H1 (cell line): ENCODE measurements around the gene PACC1. TPM values are rescaled to one million over a fixed set of nuclear protein-coding genes. Genes with fewer than 3 reads are reported as not detected.
A peak's percentile ranks its signal among the peaks of the same experiment; 100 is the strongest.

Source experiments
- BACH1 ChIP-seq: IDR thresholded peaks from 2 replicates; pipeline ENCODE4 v1.6.1; 2012; ENCODE audit warnings: low read length, improper control_type of control experiment
- CHD7 ChIP-seq: fragments of 300-600 bp; sonication (generic); IDR thresholded peaks from 2 replicates; pipeline ENCODE4 v1.7.1; 2012; ENCODE audit warnings: low read length, moderate library complexity, mild to moderate bottlenecking, inconsistent platforms; ENCODE audit not compliant: insufficient replicate concordance
- POLR2A ChIP-seq, 2 experiments: IDR thresholded peaks; 1 replicate in 1 of 2; 2 replicates in 1 of 2; pipeline ENCODE4 v1.6.1; 2011; ENCODE audit warnings: low read depth in 2 of 2, low read length in 2 of 2, mild to moderate bottlenecking in 2 of 2; ENCODE audit errors: control extremely low read depth in 1 of 2
- POLR2AphosphoS5 ChIP-seq: IDR thresholded peaks from 2 replicates; pipeline ENCODE4 v1.6.1; 2011; ENCODE audit warnings: low read depth, low read length
- RBBP5 ChIP-seq: IDR thresholded peaks from 2 replicates; pipeline ENCODE4 v1.7.1; 2012; ENCODE audit warnings: low read depth, mild to moderate bottlenecking, inconsistent platforms, low read length, moderate library complexity, borderline replicate concordance
- RXRA ChIP-seq: IDR thresholded peaks from 2 replicates; pipeline ENCODE4 v1.6.1; 2011; ENCODE audit warnings: low read depth, mild to moderate bottlenecking, low read length, moderate library complexity; ENCODE audit not compliant: insufficient read depth
- SRF ChIP-seq: IDR thresholded peaks from 2 replicates; pipeline ENCODE4 v1.6.1; 2011; ENCODE audit warnings: mild to moderate bottlenecking, low read depth, low read length, moderate library complexity
- TAF1 ChIP-seq: IDR thresholded peaks from 2 replicates; pipeline ENCODE4 v1.6.1; 2011; ENCODE audit warnings: mild to moderate bottlenecking, low read depth, low read length
- USF2 ChIP-seq: IDR thresholded peaks from 2 replicates; pipeline ENCODE4 v1.6.1; 2011; ENCODE audit warnings: low read length, improper control_type of control experiment
- polyA plus RNA-seq, 7 experiments: library from polyadenylated mRNA; depleted of rRNA in 3 of 7; stranded (reverse) in 5 of 7; unstranded in 2 of 7; fragments of >200 nt in 5 of 7; fragments of 200-250 nt in 2 of 7; gene quantifications; 1 replicate in 5 of 7; 2 replicates in 1 of 7; 4 replicates in 1 of 7; pipeline versions ENCODE4 v1.2.1 to v1.2.3, GENCODE V29; 2011 to 2013; ENCODE audit warnings: missing spikeins in 2 of 7, mixed read lengths in 2 of 7
- total RNA-seq: library from RNA; stranded (reverse); fragmentation: NEBNext Ultra II Directional; extraction: Animal tissue kit (Norgen Biotek cat#: 25700); gene quantifications from 2 replicates; pipeline ENCODE4 v1.2.1, GENCODE V29; 2021

PACC1 gene
- total and polyA plus RNA-seq, 2 of the 8 experiments (the other 6 are each of a cell fraction or from before 2014, with no cell fraction given) = 18.8 to 23.5 TPM

- TF ChIP-seq CHD7 (no peak), SRF (no peak), POLR2AphosphoS5 (0 out of 2 replicates have a peak, but pooled peaks have one; percentile 2), RXRA (no peak), RBBP5 (no peak), BACH1 (no peak), POLR2A (IDR thresholded peaks at IDR 0.05; ENCODE audit: control extremely low read depth in 1 of 2, low read depth in 2 of 2, low read length in 2 of 2) (no peak), USF2 (no peak), TAF1 (no peak)
Observed at GRCh38 chr1:212415107-212415841, 588 bp upstream of the PACC1 start (continued).
